ENCODE measurements around the gene SAAL1. TPM values are rescaled to one million over a fixed set of nuclear protein-coding genes. Genes with fewer than 3 reads are reported as not detected.

The SAAL1 gene
- total RNA-seq, 1 donor from 2014 or later: 73.4 TPM

GRCh38 chr11:18063862-18064434 lies 41.9 kb downstream of the SAAL1 start:
- Mint-ChIP-seq H3K4me1 (peaks cover 6% of the 10 kb centered on the region), H3K36me3 (peaks cover under 1% of the 10 kb centered on the region), H3K27me3 (ENCODE audit: insufficient read depth, low read depth) (peaks cover 2% of the 10 kb centered on the region), H3K4me3 (no peak overlapping the region), H3K9me3 (no peaks in the 10 kb centered on the region), H3K27ac (no peak overlapping the region)
- no peak overlapping the region for H3K9ac ChIP-seq
- no peaks in the 10 kb centered on the region for H3F3A ChIP-seq (ENCODE audit: low read depth)
- no peak overlapping the region for H3K4me2 ChIP-seq
- no peaks in the 10 kb centered on the region for H4K20me1 ChIP-seq (ENCODE audit: low read depth)
- no peak for DNase-seq (ENCODE audit: low spot score)
- no peaks in the 10 kb centered on the region for H3K79me2 ChIP-seq (ENCODE audit: low read depth)
- no peak overlapping the region for H3K27ac ChIP-seq
- H3K36me3 ChIP-seq: no peaks in the 10 kb centered on the region
- H3K9me3 ChIP-seq (ENCODE audit: low read depth): no peaks in the 10 kb centered on the region
- no peaks in the 10 kb centered on the region for H3K4me1 ChIP-seq
- no peak overlapping the region for H3K4me3 ChIP-seq
- no peak overlapping the region for H2AFZ ChIP-seq (replicated peaks)
- TF ChIP-seq EZH2 (IDR thresholded peaks at IDR 0.05) (no peak), CTCF (IDR thresholded peaks at IDR 0.05) (no peak), EZH2phosphoT487 (IDR thresholded peaks at IDR 0.05) (no peak)
- no peaks in the 10 kb centered on the region for H3K27me3 ChIP-seq

- H3K27me3 ChIP-seq: no peaks in the 10 kb centered on the region
- no peaks in the 10 kb centered on the region for H3K4me1 ChIP-seq
- no peaks in the 10 kb centered on the region for H3F3A ChIP-seq (ENCODE audit: low read depth)
- no peak for DNase-seq (ENCODE audit: low spot score)
- Mint-ChIP-seq H3K9me3 (no peaks in the 10 kb centered on the region), H3K4me1 (peaks cover 6% of the 10 kb centered on the region), H3K27ac (no peak overlapping the region), H3K27me3 (ENCODE audit: insufficient read depth, low read depth) (peaks cover 2% of the 10 kb centered on the region), H3K4me3 (no peak overlapping the region), H3K36me3 (no peaks in the 10 kb centered on the region)
- H3K4me2 ChIP-seq: no peak overlapping the region
- no peak overlapping the region for H3K4me3 ChIP-seq
- TF ChIP-seq CTCF (IDR thresholded peaks at IDR 0.05) (no peak), EZH2phosphoT487 (IDR thresholded peaks at IDR 0.05) (no peak), EZH2 (IDR thresholded peaks at IDR 0.05) (no peak)
- H3K79me2 ChIP-seq (ENCODE audit: low read depth): no peaks in the 10 kb centered on the region
- H2AFZ ChIP-seq (replicated peaks): no peak overlapping the region
- H3K36me3 ChIP-seq: no peaks in the 10 kb centered on the region
- no peaks in the 10 kb centered on the region for H3K9me3 ChIP-seq (ENCODE audit: low read depth)
- no peaks in the 10 kb centered on the region for H4K20me1 ChIP-seq (ENCODE audit: low read depth)
- no peak overlapping the region for H3K9ac ChIP-seq
- H3K27ac ChIP-seq: no peak overlapping the region
Measured at GRCh38 chr11:18063125-18063524, 42.8 kb downstream of the SAAL1 start.

- H3K4me3 Mint-ChIP-seq: no peak overlapping the region
- no peak overlapping the region for H3K9ac ChIP-seq
- no peaks in the 10 kb centered on the region for H3K9me3 Mint-ChIP-seq
- DNase-seq (ENCODE audit: low spot score): no peak
- no peaks in the 10 kb centered on the region for H3K4me1 ChIP-seq
- H4K20me1 ChIP-seq (ENCODE audit: low read depth): no peaks in the 10 kb centered on the region
- TF ChIP-seq CTCF (IDR thresholded peaks at IDR 0.05) (no peak), EZH2 (IDR thresholded peaks at IDR 0.05) (no peak), EZH2phosphoT487 (IDR thresholded peaks at IDR 0.05) (no peak)
- no peaks in the 10 kb centered on the region for H3F3A ChIP-seq (ENCODE audit: low read depth)
- no peaks in the 10 kb centered on the region for H3K36me3 Mint-ChIP-seq
- H3K27ac ChIP-seq: no peak overlapping the region
- H3K79me2 ChIP-seq (ENCODE audit: low read depth): no peaks in the 10 kb centered on the region
- no peaks in the 10 kb centered on the region for H3K27me3 ChIP-seq
- H3K27me3 Mint-ChIP-seq (ENCODE audit: insufficient read depth, low read depth): peaks cover 2% of the 10 kb centered on the region
- H3K36me3 ChIP-seq: no peaks in the 10 kb centered on the region
- no peak overlapping the region for H2AFZ ChIP-seq (replicated peaks)
- H3K4me3 ChIP-seq: no peak overlapping the region
- H3K27ac Mint-ChIP-seq: no peak overlapping the region
- no peaks in the 10 kb centered on the region for H3K9me3 ChIP-seq (ENCODE audit: low read depth)
- H3K4me1 Mint-ChIP-seq: peaks cover 6% of the 10 kb centered on the region
- no peak overlapping the region for H3K4me2 ChIP-seq
Measured at GRCh38 chr11:18061351-18061750, 44.5 kb downstream of the SAAL1 start.

Data from neural progenitor cell (in vitro differentiated cells).